HFFc6 (cell line): Measurements from ENCODE around the gene COPS6. TPM values are rescaled to one million over a fixed set of nuclear protein-coding genes. Genes with fewer than 3 reads are reported as not detected.
A peak's percentile ranks its signal among the peaks of the same experiment; 100 is the strongest.

Source experiments
- DNase-seq: peaks from one replicate; pipeline ENCODE4 v3.0.0-alpha.2; 2018
- H3K27ac Mint-ChIP-seq: 2 replicates; pipeline ENCODE4 v1.8.0; 2020; ENCODE audit warnings: mild to moderate bottlenecking, mixed read lengths
- H3K27me3 Mint-ChIP-seq: 2 replicates; pipeline ENCODE4 v1.8.0; 2021; ENCODE audit warnings: mild to moderate bottlenecking, moderate library complexity, mixed read lengths; ENCODE audit not compliant: insufficient read depth
- H3K36me3 Mint-ChIP-seq: 2 replicates; pipeline ENCODE4 v1.8.0; 2021; ENCODE audit warnings: low read depth, mixed read lengths
- H3K4me1 Mint-ChIP-seq: 2 replicates; pipeline ENCODE4 v1.8.0; 2020; ENCODE audit warnings: low read depth, mixed read lengths
- H3K4me3 Mint-ChIP-seq: 2 replicates; pipeline ENCODE4 v1.8.0; 2020; ENCODE audit warnings: mild to moderate bottlenecking, moderate library complexity, mixed read lengths
- H3K9me3 Mint-ChIP-seq: 2 replicates; pipeline ENCODE4 v1.8.0; 2020; ENCODE audit warnings: mild to moderate bottlenecking, mixed read lengths
- long read RNA-seq: library from polyadenylated mRNA; unstranded; transcript quantifications from one replicate; pipeline ENCODE4 v2.0.0, GENCODE V29; 2019
- total RNA-seq, 6 experiments: library from RNA; stranded (reverse); fragmentation: NEBNext Ultra II Directional; extraction: Animal tissue kit (Norgen Biotek cat#: 25700); gene quantifications; 2 replicates in 1 of 6; 3 replicates in 5 of 6; pipeline ENCODE4 v1.2.3, GENCODE V29; 2021
- TF ChIP-seq, protein P1 (sequence below): fragments of 200-600 bp; sonication (generic); IDR thresholded peaks from 2 replicates; pipeline ENCODE4 v1.5.0; 2021; ENCODE audit warnings: antibody characterized with exemption, mild to moderate bottlenecking

The COPS6 gene
- 100 to 1,000 TPM; 253 to 334 (median 302) TPM for total RNA-seq
- long read RNA-seq, transcript COPS6-202 (10 exons, 1,107 nt): minor isoform, 6 of 474 reads
- long read RNA-seq, transcript COPS6-201 (10 exons, 1,432 nt): major isoform, 427 of 474 reads
- long read RNA-seq, partial matches to known transcripts: 25 of 474 reads
- long read RNA-seq, other reads (novel, unspliced or antisense): 13 of 474 reads

DNA sequence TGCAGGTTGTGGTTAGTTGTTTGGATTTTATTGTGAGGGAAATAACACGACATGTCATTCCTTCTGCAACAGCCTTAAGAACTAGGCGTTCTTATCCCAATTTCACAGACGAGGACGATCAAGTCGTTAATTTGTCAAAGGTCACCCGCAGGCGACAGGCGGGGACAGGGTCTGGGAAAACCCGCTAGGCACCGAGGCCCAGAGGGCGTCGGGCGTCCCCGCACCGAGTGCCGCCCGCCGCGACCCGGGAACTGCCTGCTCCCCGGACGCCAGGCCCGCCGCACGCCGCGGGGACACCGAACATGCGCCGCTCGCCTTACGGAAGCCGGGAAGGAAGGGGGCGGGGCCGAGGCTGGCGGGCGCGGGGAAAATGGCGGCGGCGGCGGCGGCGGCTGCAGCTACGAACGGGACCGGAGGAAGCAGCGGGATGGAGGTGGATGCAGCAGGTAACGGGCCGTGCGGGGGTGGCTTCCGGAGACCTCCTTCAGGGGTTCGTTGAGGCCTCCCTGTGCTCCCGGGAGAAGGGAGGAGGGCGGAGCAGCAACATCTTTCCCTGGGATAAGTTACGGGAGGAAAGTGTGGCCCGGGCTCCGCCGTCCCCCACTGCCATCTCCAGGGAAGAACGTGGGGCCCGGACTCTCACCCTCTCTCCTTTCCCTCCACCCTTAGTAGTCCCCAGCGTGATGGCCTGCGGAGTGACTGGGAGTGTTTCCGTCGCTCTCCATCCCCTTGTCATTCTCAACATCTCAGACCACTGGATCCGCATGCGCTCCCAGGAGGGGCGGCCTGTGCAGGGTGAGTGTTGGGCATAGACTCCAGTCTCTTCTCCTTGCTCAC is at the start of gene COPS6:
Gene COPS6, plus strand, starts transcription at position 349 of the 837 bp plus-strand sequence. Its CDS starts 22 bp downstream, at position 371.
- Mint-ChIP-seq H3K27me3 (peaks cover 2% of the 10 kb centered on the region), H3K27ac (peak within 1 kb of the TSS; percentile 90), H3K9me3 (no peaks in the 10 kb centered on the region), H3K36me3 (peaks cover 38% of the 10 kb centered on the region), H3K4me3 (peak within 1 kb of the TSS; percentile 92), H3K4me1 (peaks cover 73% of the 10 kb centered on the region)
- TF ChIP-seq, protein P1, sequence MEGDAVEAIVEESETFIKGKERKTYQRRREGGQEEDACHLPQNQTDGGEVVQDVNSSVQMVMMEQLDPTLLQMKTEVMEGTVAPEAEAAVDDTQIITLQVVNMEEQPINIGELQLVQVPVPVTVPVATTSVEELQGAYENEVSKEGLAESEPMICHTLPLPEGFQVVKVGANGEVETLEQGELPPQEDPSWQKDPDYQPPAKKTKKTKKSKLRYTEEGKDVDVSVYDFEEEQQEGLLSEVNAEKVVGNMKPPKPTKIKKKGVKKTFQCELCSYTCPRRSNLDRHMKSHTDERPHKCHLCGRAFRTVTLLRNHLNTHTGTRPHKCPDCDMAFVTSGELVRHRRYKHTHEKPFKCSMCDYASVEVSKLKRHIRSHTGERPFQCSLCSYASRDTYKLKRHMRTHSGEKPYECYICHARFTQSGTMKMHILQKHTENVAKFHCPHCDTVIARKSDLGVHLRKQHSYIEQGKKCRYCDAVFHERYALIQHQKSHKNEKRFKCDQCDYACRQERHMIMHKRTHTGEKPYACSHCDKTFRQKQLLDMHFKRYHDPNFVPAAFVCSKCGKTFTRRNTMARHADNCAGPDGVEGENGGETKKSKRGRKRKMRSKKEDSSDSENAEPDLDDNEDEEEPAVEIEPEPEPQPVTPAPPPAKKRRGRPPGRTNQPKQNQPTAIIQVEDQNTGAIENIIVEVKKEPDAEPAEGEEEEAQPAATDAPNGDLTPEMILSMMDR: no peak
- DNase-seq: peak; percentile 67

DNA sequence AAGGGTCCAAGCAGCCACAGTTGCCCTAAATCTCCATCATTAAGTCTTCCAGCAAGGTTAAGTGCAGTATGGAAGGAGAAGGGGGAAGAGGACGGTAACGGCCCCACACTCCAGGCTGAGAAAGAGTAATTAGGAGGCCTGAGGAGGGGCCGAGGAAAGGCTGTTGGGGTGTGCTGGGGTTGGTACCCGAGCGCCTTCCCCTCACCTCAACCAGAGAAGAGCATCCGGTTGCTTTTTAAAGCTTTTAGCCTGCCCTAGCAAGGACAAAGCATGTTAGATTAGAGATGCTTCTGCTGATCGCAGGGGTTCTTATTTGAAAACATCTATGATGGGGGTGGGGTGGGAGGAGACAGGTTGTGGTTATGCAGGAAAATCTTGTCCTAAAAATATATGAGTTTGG is 48.2 kb upstream of the COPS6 start:
- Mint-ChIP-seq H3K4me1 (peaks cover 33% of the 10 kb centered on the region), H3K27ac (no peak overlapping the region), H3K27me3 (no peaks in the 10 kb centered on the region), H3K36me3 (peaks cover 22% of the 10 kb centered on the region), H3K4me3 (no peak overlapping the region), H3K9me3 (no peaks in the 10 kb centered on the region)
- TF ChIP-seq, protein P1: no peak
- DNase-seq: no peak

DNA sequence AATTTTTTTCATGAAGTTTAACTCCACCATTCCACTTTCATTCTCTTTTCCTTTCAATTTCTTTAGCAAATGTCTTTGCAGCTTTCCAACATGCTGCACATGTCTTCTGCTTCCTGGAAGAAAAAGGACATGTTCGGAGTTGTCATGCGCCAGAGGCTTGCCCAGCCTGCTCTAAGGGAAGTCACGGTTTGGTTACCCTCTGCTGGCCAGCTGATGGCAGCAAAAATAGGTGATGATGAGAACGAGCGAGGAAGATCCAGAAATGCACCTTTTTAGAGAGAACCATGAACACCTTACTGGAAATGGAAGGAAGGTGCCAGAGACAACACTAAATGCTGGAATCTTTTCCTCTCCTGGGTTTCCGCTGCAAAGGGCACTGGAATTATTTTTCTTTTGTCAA is 44.1 kb upstream of the COPS6 start:
- H3K27me3 Mint-ChIP-seq: no peaks in the 10 kb centered on the region; the same call in 1 of the 2 replicates
- H3K4me3 Mint-ChIP-seq: no peak overlapping the region
- TF ChIP-seq, protein P1: no peak
- H3K4me1 Mint-ChIP-seq: peaks cover 28% of the 10 kb centered on the region
- DNase-seq: no peak
- H3K27ac Mint-ChIP-seq: no peak overlapping the region
- H3K9me3 Mint-ChIP-seq: no peaks in the 10 kb centered on the region
- no peaks in the 10 kb centered on the region for H3K36me3 Mint-ChIP-seq

DNA sequence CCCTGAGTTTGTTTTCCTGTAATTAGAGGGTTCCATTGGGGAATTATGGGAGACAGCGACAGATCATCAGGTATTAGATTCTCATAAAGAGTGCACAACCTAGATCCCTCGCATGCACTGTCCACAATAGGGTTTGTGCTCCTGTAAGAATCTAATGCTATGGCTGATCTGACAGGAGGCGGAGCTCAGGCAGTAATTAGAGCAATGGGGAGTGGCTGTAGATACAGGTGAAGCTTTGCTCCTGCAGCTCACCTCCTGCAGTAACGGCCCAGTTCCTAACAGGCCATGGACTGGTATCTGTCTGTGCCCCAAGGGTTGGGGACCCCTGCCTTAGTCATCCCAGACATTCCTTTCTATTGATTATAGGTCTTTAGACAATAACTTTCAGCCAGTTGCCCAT is 40.1 kb upstream of the COPS6 start:
- peak overlapping the region; percentile 34 for H3K27ac Mint-ChIP-seq
- peaks cover 25% of the 10 kb centered on the region for H3K4me1 Mint-ChIP-seq
- TF ChIP-seq, protein P1: no peak
- H3K27me3 Mint-ChIP-seq: no peaks in the 10 kb centered on the region; the same call in 1 of the 2 replicates
- H3K36me3 Mint-ChIP-seq: no peaks in the 10 kb centered on the region; the same call in 1 of the 2 replicates
- H3K9me3 Mint-ChIP-seq: no peaks in the 10 kb centered on the region
- peak overlapping the region; percentile 27; the same call in 1 of the 2 replicates for H3K4me3 Mint-ChIP-seq
- DNase-seq: no peak

DNA sequence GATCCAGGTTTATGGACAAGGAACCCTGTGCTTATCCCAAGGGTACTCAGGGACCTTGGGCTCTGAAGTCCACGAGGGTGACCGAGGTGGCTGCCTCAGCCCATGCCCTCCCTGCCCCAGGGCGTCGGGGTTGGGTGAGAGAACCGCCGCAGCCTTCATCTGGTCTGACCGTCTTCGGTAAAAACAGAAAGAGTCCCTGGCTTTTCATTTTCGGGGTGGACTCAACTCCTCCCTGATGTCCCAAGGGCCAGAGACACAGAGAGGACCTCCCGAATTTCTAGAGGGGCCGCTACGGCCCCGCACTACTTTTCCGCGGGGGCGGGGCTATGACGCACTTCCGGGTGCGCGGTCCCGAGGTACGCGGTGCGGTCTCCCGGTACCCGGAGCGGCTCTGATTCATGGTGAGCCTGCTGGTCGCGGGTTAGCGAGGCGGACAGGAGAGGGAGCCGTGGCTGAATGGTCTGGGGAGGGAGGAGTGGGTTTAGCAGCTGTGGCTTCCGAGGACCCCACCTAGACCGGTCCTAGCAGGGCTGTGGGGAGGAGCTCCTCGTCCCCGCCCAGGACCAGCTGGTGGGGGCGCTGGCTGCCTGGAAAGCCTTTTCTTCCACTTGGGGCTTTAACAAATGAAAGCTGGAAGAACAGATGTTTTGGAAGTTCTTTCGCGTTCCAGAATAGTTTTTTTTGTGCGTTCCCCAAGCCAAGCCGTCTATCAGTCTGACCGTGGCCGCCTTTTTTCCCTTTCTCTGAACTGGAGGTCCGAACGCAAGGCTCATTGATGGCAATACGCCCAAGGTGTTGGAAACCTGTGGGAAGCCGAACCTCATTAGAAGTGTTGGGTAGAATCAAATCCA is 39.1 kb upstream of the COPS6 start, which contains the start of gene ZSCAN21:
Gene ZSCAN21, plus strand, starts transcription at position 334 of the 851 bp plus-strand sequence. CDS start 7,233 bp downstream, outside the sequence.
- Mint-ChIP-seq H3K4me1 (peaks cover 25% of the 10 kb centered on the region), H3K4me3 (peak within 1 kb of the TSS; percentile 95), H3K36me3 (no peaks in the 10 kb centered on the region; the same call in 1 of the 2 replicates), H3K27me3 (no peaks in the 10 kb centered on the region; the same call in 1 of the 2 replicates), H3K9me3 (no peaks in the 10 kb centered on the region), H3K27ac (peak within 1 kb of the TSS; percentile 95)
- TF ChIP-seq, protein P1: peak; percentile 54
- peak; percentile 71 for DNase-seq
